Kidney (tissue), 22 donors: ENCODE data around the gene ANKLE2. TPM values are rescaled to one million over a fixed set of nuclear protein-coding genes. Genes with fewer than 3 reads are reported as not detected.
A peak's percentile ranks its signal among the peaks of the same experiment; 100 is the strongest.
"Not testable (repeated sequence)": the region's sequence is repeated elsewhere in the genome, so short reads cannot be mapped to it uniquely, and the experiment has no call there.

Source experiments
- DNase-seq, 5 donors: peaks; one replicate each; pipeline ENCODE4 v3.0.0-alpha.2; 2013 to 2020
- FAIRE-seq: peaks from 2 replicates; lab custom pipeline; 2012; peaks lifted over from hg19 to GRCh38; lab: Jason Lieb, UNC
- H3K27ac ChIP-seq, 2 donors: one replicate each; pipeline ENCODE4 v1.7.0; 2013; ENCODE audit warnings: low read depth in 2 of 2, low read length in 2 of 2, inconsistent platforms in 1 of 2
- H3K27me3 ChIP-seq: one replicate; pipeline ENCODE4 v1.7.1; 2013; ENCODE audit warnings: low read length, inconsistent platforms; ENCODE audit not compliant: control insufficient read depth, insufficient read depth
- H3K36me3 ChIP-seq, 3 donors: one replicate each; pipeline versions ENCODE4 v1.7.0 to v1.7.1; 2013; ENCODE audit warnings: low read length in 3 of 3, control low read depth in 1 of 3, inconsistent platforms in 1 of 3; ENCODE audit not compliant: insufficient read depth in 3 of 3, control insufficient read depth in 2 of 3
- H3K4me1 ChIP-seq, 3 donors: one replicate each; pipeline versions ENCODE4 v1.7.0 to v1.7.1; 2013; ENCODE audit warnings: low read length in 3 of 3, inconsistent platforms in 1 of 3, low read depth in 1 of 3; ENCODE audit not compliant: control insufficient read depth in 2 of 3, insufficient read depth in 2 of 3
- H3K4me3 ChIP-seq, 3 donors: one replicate each; pipeline versions ENCODE4 v1.7.0 to v1.8.1; 2013; ENCODE audit warnings: low read length in 3 of 3, control low read depth in 1 of 3, inconsistent platforms in 1 of 3
- H3K9ac ChIP-seq, 3 donors: one replicate each; pipeline versions ENCODE4 v1.7.0 to v1.7.1; 2013; ENCODE audit warnings: low read length in 3 of 3, control low read depth in 1 of 3, inconsistent platforms in 1 of 3
- H3K9me3 ChIP-seq, 3 donors: one replicate each; pipeline versions ENCODE4 v1.7.0 to v1.7.1; 2013; ENCODE audit warnings: low read length in 3 of 3, control low read depth in 1 of 3, inconsistent platforms in 1 of 3; ENCODE audit not compliant: control insufficient read depth in 2 of 3, insufficient read depth in 1 of 3
- CTCF ChIP-seq: IDR thresholded peaks from 3 replicates; pipeline ENCODE4 v1.5.1; 2012; ENCODE audit warnings: mild to moderate bottlenecking, moderate library complexity, borderline replicate concordance; ENCODE audit not compliant: insufficient read depth; ENCODE audit errors: extremely low read depth
- intact Hi-C: fragments of 100-400 bp; cut with DNase I; formaldehyde crosslinking; loops from one replicate; pipeline ENCODE4 v1.11.1; 2022
- long read RNA-seq, 10 donors: library from polyadenylated mRNA in 1 of 10; unstranded in 1 of 10; transcript quantifications; one replicate each; pipeline ENCODE4 v2.0.0 and lab custom pipeline, GENCODE V29; 2021 to 2026
- polyA plus RNA-seq: library from polyadenylated mRNA; stranded (reverse); fragments of 350-450 nt; fragmentation: Illumina TruSeq; extraction: RNeasy Lipid Tissue Mini Kit (QIAGEN cat#74804); gene quantifications from one replicate; pipeline ENCODE4 v1.2.3, GENCODE V29; 2014; ENCODE audit warnings: low read depth, low replicate concordance; ENCODE audit not compliant: insufficient read depth
- total RNA-seq: library from RNA; stranded (reverse); fragmentation: NEBNext Ultra II Directional; extraction: Animal tissue kit (Norgen Biotek cat#: 25700); gene quantifications from one replicate; pipeline ENCODE4 v1.2.1, GENCODE V29; 2021
- donor health status: control.
- donor health status: control.
- donor health status: control.
- donor health status: control.
- donor health status: control.
- donor health status: DM: yes; HTN: yes; CAD: no.
- donor health status: Normal renal cell carcinoma (clear cell type).

The ANKLE2 gene
- 57.3 TPM for total RNA-seq
- 14.6 TPM for polyA plus RNA-seq
- long read RNA-seq, donor 1, full-length matches to known transcripts: 13 of 18 reads
- long read RNA-seq, donor 1, partial matches to known transcripts: 5 of 18 reads
- long read RNA-seq, donor 1, other reads (novel, unspliced or antisense): 0 of 18 reads
- long read RNA-seq, donor 2, full-length matches to known transcripts: 6 of 6 reads
- long read RNA-seq, donor 2, partial matches to known transcripts: 0 of 6 reads
- long read RNA-seq, donor 2, other reads (novel, unspliced or antisense): 0 of 6 reads
- long read RNA-seq, donor 3, full-length matches to known transcripts: 6 of 6 reads
- long read RNA-seq, donor 3, partial matches to known transcripts: 0 of 6 reads
- long read RNA-seq, donor 3, other reads (novel, unspliced or antisense): 0 of 6 reads
- long read RNA-seq, donor 4, full-length matches to known transcripts: 8 of 27 reads
- long read RNA-seq, donor 4, partial matches to known transcripts: 19 of 27 reads
- long read RNA-seq, donor 4, other reads (novel, unspliced or antisense): 0 of 27 reads
- long read RNA-seq, donor 5, full-length matches to known transcripts: 1 of 1 reads
- long read RNA-seq, donor 5, partial matches to known transcripts: 0 of 1 reads
- long read RNA-seq, donor 5, other reads (novel, unspliced or antisense): 0 of 1 reads
- long read RNA-seq, donor 6, partial matches to known transcripts: 0 of 1 reads
- long read RNA-seq, donor 6, other reads (novel, unspliced or antisense): 0 of 1 reads
- long read RNA-seq, donor 7, full-length matches to known transcripts: 18 of 53 reads
- long read RNA-seq, donor 7, partial matches to known transcripts: 11 of 53 reads
- long read RNA-seq, donor 7, other reads (novel, unspliced or antisense): 24 of 53 reads
- long read RNA-seq, donor 8, full-length matches to known transcripts: 4 of 4 reads
- long read RNA-seq, donor 8, partial matches to known transcripts: 0 of 4 reads
- long read RNA-seq, donor 8, other reads (novel, unspliced or antisense): 0 of 4 reads
- long read RNA-seq, donor 9, partial matches to known transcripts: 0 of 2 reads
- long read RNA-seq, donor 9, other reads (novel, unspliced or antisense): 0 of 2 reads
- long read RNA-seq, donor 10, full-length matches to known transcripts: 8 of 8 reads
- long read RNA-seq, donor 10, partial matches to known transcripts: 0 of 8 reads
- long read RNA-seq, donor 10, other reads (novel, unspliced or antisense): 0 of 8 reads

DNA sequence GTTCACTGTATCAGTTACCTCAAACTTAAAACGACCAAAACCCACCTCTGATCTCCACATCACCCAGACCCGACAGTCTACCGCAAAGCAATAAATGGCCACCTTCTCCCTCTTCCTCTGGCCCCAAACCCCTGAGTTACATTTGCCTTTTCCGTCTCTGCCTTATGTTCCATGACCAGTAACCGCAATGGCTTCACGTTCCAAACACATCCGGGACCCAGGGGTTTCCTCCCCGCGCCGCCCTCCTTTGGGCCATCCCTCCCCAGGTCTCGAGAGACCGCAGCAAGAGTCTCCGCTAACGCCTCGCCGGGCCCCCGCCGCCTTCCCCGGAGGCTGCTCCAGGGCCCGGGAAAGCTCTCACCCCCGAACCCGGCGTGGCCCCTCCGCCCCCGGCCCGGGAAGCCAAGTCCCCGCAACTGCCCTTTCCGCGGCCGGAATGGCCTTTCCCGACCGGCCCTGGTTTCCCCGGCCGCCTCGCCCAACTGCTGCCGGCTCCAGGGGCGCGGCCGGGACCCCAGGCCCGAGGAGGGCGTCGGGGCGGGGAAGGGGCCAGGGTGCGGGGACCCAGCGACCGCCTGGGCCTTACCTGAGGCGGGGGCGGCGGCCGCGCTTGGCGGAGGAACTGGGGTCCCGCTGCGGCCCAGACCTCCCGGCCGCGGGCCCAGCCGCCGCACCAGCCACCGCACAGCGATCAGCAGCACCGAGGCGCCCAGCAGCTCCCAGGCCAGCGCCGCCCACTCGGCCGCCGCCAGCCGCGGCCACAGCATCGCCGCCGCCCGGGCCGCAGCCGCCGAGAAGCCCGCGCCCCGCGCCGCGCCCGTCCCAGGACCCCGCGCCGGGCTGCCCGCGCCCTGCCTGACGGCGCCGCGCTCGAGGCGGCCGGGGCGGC is at the start of gene ANKLE2:
ANKLE2 (minus strand) TSS at position 801 of the 889 bp plus-strand sequence; CDS start at position 767, 34 bp downstream.
- Histone ChIP-seq H3K36me3 (no peaks in the 10 kb centered on the region), H3K27ac (peak within 1 kb of the TSS; percentile 88 to 91), H3K27me3 (no peaks in the 10 kb centered on the region), H3K4me3 (peak within 1 kb of the TSS; percentile 87 to 95 (median 93)), H3K9me3 (no peaks in the 10 kb centered on the region), H3K9ac (peak within 1 kb of the TSS; percentile 75 to 88 (median 82)), H3K4me1 (peaks cover 0 to 10% (median 3%) of the 10 kb centered on the region in 3 donors)
- TF ChIP-seq CTCF: no peak
- intact Hi-C loops: no loop called here
- DNase-seq: peak; percentile 33 to 86 (median 62)
- no peak for FAIRE-seq

DNA sequence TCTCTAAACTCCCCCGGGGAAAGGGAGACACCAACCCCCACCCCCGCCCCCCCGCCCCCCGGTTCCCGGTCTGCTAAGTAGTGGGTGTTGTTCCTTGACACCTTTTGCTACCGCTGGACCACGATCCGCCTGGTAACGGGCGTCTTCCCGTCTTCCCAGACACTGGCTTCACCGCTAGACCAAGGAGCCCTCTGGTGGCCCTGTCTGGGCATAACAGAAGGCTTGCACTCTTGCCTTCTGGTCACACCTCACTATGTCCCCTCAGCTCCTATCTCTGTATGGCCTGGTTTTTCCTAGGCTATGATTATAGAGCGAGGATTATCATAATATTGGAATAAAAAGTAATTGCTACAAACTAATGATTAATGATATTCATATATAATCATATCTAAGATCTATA is 47.8 kb upstream of the ANKLE2 start:
- H3K27ac ChIP-seq, H3K4me1 ChIP-seq, H3K27me3 ChIP-seq, intact Hi-C loops, H3K9ac ChIP-seq, FAIRE-seq, H3K4me3 ChIP-seq, H3K9me3 ChIP-seq: not testable (repeated sequence)
- peak in 2 of 5 donors; percentile 21 to 28 for DNase-seq
- H3K36me3 ChIP-seq: peaks cover 2 to 48% (median 30%) of the 10 kb centered on the region in 3 donors

DNA sequence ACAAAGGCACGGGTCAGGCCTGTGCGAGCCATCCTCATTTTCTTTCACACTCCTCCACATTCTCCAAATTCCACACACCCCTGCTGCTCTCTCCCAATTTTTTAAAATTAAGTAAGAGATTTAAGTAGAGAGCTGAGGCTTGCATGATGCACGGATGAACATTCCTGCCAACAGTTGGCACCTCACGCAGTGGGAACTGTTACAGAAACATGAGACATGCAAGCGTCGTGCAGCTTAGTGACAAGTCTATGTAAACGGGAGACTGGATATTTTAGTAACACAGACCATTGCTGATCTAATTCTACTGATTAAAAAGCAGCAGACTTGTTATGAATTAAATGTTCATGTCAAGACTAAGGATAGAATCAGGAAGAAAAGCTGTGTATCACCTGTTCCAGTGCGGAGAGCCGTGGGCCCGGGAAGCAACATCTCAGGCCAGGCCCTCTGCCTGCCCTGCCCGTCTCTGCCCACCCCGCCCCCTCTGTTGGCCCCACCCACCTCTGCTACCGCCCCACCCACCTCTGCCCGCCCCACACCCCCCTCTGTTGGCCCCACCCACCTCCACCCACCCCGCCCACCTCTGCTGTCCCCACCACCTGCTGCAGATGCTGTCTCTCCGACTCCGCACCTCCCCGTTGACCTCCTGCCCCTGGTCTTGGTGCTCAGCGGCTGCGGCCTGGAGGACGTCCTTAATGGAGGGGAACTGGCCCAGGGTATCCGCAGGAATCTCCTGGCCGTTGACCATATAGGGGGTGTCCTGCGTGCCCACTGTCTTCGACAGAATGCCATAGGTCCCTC is 45.9 kb upstream of the ANKLE2 start:
- no peak for TF ChIP-seq CTCF
- Histone ChIP-seq H3K9ac (no peak overlapping the region), H3K27ac (no peak overlapping the region), H3K9me3 (no peaks in the 10 kb centered on the region), H3K36me3 (peaks cover 2 to 48% (median 23%) of the 10 kb centered on the region in 3 donors), H3K4me3 (no peak overlapping the region), H3K4me1 (no peaks in the 10 kb centered on the region), H3K27me3 (no peaks in the 10 kb centered on the region)
- DNase-seq: peak in 1 of 5 donors; percentile 23
- intact Hi-C loops: no loop called here
- FAIRE-seq: no peak
